Endothelial cell (in vitro differentiated cells): ENCODE results near the gene CEBPB. TPM values are rescaled to one million over a fixed set of nuclear protein-coding genes. Genes with fewer than 3 reads are reported as not detected.
"Not testable (repeated sequence)": the region's sequence is repeated elsewhere in the genome, so short reads cannot be mapped to it uniquely, and the experiment has no call there.

Experiments
- DNase-seq: peaks from one replicate; pipeline ENCODE4 v3.0.0; 2021; ENCODE audit warnings: low spot score
- H3K27ac Mint-ChIP-seq: one replicate; pipeline ENCODE4 v1.8.0; 2021; ENCODE audit warnings: mixed read lengths, inconsistent platforms; ENCODE audit not compliant: unreplicated experiment
- H3K27me3 Mint-ChIP-seq: one replicate; pipeline ENCODE4 v1.8.0; 2021; ENCODE audit warnings: mild to moderate bottlenecking, moderate library complexity, mixed read lengths, inconsistent platforms; ENCODE audit not compliant: unreplicated experiment
- H3K36me3 Mint-ChIP-seq: one replicate; pipeline ENCODE4 v1.8.0; 2021; ENCODE audit warnings: mild to moderate bottlenecking, low read depth, mixed read lengths, inconsistent platforms; ENCODE audit not compliant: unreplicated experiment
- H3K4me1 Mint-ChIP-seq: one replicate; pipeline ENCODE4 v1.8.0; 2021; ENCODE audit warnings: mild to moderate bottlenecking, mixed read lengths, inconsistent platforms; ENCODE audit not compliant: unreplicated experiment
- H3K4me3 Mint-ChIP-seq: one replicate; pipeline ENCODE4 v1.8.0; 2021; ENCODE audit warnings: mild to moderate bottlenecking, mixed read lengths, inconsistent platforms; ENCODE audit not compliant: unreplicated experiment
- H3K9me3 Mint-ChIP-seq: one replicate; pipeline ENCODE4 v1.8.0; 2021; ENCODE audit warnings: mixed read lengths, inconsistent platforms; ENCODE audit not compliant: unreplicated experiment
- total RNA-seq: library from RNA; stranded (reverse); fragmentation: NEBNext Ultra II Directional; extraction: Animal tissue kit (Norgen Biotek cat#: 25700); gene quantifications from one replicate; pipeline ENCODE4 v1.2.1, GENCODE V29; 2021; ENCODE audit not compliant: unreplicated experiment
- TF ChIP-seq, protein P1 (sequence below): fragments of 200-600 bp; sonication (generic); IDR thresholded peaks from one replicate; pipeline ENCODE4 v1.5.0; 2021; ENCODE audit warnings: antibody characterized with exemption; ENCODE audit not compliant: unreplicated experiment

Gene CEBPB
- total RNA-seq, 1 donor from 2014 or later: 28.1 TPM

DNA sequence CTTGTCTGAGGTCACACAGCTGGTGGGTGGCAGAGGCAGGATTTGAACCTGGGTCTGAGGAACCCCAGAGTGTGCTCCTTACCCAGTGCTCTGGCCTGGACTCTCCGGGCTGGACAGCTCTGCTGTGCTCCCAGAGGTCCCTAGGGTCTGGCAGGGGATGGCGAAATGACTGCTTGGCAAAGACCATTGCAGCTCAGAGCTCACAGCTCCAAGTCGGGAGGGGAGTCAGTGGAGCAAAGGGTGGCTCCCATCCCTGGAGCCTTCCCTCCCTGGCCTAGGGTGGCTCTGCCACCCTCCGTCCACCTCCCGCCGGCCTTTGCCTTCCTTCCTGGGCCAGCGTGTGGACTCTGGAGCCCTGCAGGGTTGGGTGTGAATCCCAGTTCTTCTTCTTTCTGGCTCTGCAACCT lies 17.5 kb downstream of the CEBPB start:
- Mint-ChIP-seq H3K36me3 (peaks cover 3% of the 10 kb centered on the region), H3K27ac (no peak overlapping the region), H3K27me3 (no peaks in the 10 kb centered on the region), H3K4me3 (no peak overlapping the region), H3K9me3 (peaks cover 4% of the 10 kb centered on the region), H3K4me1 (peaks cover 5% of the 10 kb centered on the region)
- no peak for DNase-seq
- TF ChIP-seq, protein P1, sequence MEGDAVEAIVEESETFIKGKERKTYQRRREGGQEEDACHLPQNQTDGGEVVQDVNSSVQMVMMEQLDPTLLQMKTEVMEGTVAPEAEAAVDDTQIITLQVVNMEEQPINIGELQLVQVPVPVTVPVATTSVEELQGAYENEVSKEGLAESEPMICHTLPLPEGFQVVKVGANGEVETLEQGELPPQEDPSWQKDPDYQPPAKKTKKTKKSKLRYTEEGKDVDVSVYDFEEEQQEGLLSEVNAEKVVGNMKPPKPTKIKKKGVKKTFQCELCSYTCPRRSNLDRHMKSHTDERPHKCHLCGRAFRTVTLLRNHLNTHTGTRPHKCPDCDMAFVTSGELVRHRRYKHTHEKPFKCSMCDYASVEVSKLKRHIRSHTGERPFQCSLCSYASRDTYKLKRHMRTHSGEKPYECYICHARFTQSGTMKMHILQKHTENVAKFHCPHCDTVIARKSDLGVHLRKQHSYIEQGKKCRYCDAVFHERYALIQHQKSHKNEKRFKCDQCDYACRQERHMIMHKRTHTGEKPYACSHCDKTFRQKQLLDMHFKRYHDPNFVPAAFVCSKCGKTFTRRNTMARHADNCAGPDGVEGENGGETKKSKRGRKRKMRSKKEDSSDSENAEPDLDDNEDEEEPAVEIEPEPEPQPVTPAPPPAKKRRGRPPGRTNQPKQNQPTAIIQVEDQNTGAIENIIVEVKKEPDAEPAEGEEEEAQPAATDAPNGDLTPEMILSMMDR: no peak

DNA sequence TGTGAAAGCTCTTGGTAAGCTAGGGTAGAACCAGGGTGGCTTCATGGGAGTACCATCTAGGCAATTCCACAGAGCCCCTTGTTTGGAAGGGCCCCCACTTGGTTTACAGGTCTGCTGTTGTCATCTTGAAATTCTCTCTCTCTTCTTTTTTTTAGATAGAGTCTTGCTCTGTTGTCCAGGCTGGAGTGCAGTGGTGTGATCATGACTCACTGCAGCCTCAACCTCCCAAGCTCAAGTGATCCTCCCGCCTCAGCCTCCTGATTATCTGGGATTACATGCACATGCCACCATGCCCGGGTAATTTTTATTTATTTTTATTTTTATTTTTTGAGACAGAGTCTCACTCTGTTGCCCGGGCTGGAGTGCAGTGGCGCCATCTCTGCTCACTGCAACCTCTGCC lies 18.2 kb downstream of the CEBPB start:
- not testable (repeated sequence) for H3K27ac Mint-ChIP-seq, H3K4me1 Mint-ChIP-seq, H3K27me3 Mint-ChIP-seq, H3K4me3 Mint-ChIP-seq, H3K9me3 Mint-ChIP-seq, H3K36me3 Mint-ChIP-seq, DNase-seq

DNA sequence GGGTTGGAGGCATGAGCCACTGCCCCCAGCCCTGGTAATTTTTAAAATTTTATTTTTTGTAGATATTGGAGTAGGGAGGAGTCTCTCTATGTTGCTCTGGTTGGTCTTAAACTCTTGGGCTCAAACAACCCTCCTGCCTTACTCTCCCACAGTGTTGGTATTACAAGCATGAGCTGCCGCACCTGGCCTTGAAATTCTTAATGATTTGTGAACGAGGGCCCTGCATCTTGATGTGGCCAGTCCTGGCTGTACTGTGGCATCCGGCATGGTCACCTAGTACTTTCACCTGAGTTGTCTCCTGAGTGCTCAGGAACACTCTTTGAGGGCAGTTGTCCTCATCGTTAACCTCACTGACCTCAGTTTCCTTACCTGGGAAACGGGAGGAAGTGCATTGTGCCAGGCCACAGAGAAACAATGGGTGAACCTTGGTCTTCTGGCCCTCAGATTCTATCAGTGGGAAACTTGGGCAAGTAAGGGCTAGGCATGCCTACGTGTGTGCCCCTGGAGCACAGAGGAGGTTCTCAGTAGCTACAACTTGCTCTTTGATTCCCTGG lies 19.5 kb downstream of the CEBPB start:
- peaks cover 5% of the 10 kb centered on the region for H3K4me1 Mint-ChIP-seq
- H3K36me3 Mint-ChIP-seq: no peaks in the 10 kb centered on the region
- no peak overlapping the region for H3K27ac Mint-ChIP-seq
- H3K4me3 Mint-ChIP-seq: no peak overlapping the region
- DNase-seq: no peak
- peaks cover 2% of the 10 kb centered on the region for H3K27me3 Mint-ChIP-seq
- TF ChIP-seq, protein P1: no peak
- no peaks in the 10 kb centered on the region for H3K9me3 Mint-ChIP-seq

DNA sequence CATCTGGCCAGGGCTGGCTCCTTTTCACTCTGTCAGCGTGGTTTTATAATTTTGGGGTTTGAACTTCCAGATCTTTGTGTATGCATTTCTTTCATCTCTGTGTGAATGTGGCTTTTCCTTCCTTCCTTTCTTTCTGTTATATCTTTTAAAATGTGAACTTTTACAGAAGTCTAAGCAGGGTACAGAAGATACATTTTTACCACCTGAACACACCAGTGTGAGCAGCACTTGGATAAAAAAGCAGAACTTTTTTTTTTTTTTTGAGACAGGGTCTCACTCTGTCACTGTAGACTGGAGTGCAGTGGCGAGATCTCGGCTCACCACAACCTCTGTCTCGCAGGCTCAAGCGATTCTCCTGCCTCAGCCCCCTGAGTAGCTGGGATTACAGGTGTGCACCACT lies 20.5 kb downstream of the CEBPB start:
- Mint-ChIP-seq H3K27me3 (peaks cover 2% of the 10 kb centered on the region), H3K27ac (no peak overlapping the region), H3K4me3 (no peak overlapping the region), H3K4me1 (peaks cover 5% of the 10 kb centered on the region), H3K9me3 (no peaks in the 10 kb centered on the region), H3K36me3 (no peaks in the 10 kb centered on the region)
- DNase-seq: no peak
- TF ChIP-seq, protein P1: no peak

DNA sequence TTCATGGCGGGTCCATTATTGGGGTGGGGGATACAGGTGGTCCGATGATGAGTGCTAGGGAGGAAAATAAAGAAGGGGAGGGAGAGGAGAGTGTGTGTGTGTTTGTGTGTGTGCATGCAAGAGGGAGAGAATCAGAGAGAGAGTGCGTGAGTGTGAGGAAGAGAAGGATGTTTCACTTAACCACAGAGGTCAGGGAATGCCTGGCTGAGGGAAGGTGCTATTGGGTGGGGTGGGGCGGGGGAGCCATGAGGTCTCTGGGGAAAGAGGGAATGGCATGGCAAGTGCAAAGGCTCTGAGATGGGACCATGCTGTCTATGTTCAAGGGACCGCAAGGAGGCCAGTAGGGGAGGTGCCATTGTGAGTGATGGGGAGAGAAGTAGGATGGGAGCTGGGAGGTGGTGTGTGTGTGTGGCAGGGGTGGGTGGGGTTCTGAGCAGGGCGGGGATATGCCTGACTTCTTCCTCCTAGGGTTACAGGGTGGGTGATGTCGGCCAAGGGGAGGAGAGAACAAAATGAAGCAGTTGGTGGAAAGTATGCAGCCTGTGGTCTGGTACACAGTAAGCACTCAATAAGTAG lies 23.0 kb downstream of the CEBPB start:
- no peak overlapping the region for H3K27ac Mint-ChIP-seq
- H3K9me3 Mint-ChIP-seq: no peaks in the 10 kb centered on the region
- no peaks in the 10 kb centered on the region for H3K36me3 Mint-ChIP-seq
- H3K27me3 Mint-ChIP-seq: peaks cover 4% of the 10 kb centered on the region
- no peak for DNase-seq
- no peak overlapping the region for H3K4me3 Mint-ChIP-seq
- peaks cover 5% of the 10 kb centered on the region for H3K4me1 Mint-ChIP-seq
- TF ChIP-seq, protein P1: no peak
